NB4 (cell line): ENCODE results near the gene KRTAP10-1.

Experiments used
- DNase-seq: peaks from one replicate; pipeline ENCODE4 v3.0.0; 2010; ENCODE audit warnings: low read depth
- H3K4me3 ChIP-seq: one replicate; pipeline ENCODE4 v1.5.1; 2011; ENCODE audit warnings: mild to moderate bottlenecking, low read depth, low read length, moderate library complexity
- CTCF ChIP-seq: IDR thresholded peaks from one replicate; pipeline ENCODE4 v1.5.1; 2012; ENCODE audit warnings: low read depth, low read length
- MYC ChIP-seq: IDR thresholded peaks from 2 replicates; pipeline ENCODE4 v1.6.1; 2011; ENCODE audit warnings: low read depth, low read length
- POLR2A ChIP-seq: IDR thresholded peaks from 2 replicates; pipeline ENCODE4 v1.6.1; 2011; ENCODE audit warnings: mild to moderate bottlenecking; ENCODE audit not compliant: insufficient read length; ENCODE audit errors: extremely low read depth
- TF ChIP-seq, protein P1 (sequence below): IDR thresholded peaks from 2 replicates; pipeline ENCODE4 v1.6.1; 2011; ENCODE audit warnings: low read depth, low read length

KRTAP10-1 gene

GRCh38 chr21:44571844-44572782 is 32.1 kb upstream of the KRTAP10-1 start:
- H3K4me3 ChIP-seq: no peak overlapping the region
- DNase-seq: no peak
- TF ChIP-seq, protein P1, sequence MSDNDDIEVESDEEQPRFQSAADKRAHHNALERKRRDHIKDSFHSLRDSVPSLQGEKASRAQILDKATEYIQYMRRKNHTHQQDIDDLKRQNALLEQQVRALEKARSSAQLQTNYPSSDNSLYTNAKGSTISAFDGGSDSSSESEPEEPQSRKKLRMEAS: no peak
- no peak for TF ChIP-seq CTCF
- no peak for TF ChIP-seq POLR2A
- no peak for TF ChIP-seq MYC

GRCh38 chr21:44571296-44571695 is 31.3 kb upstream of the KRTAP10-1 start:
- TF ChIP-seq CTCF: no peak
- TF ChIP-seq, protein P1: no peak
- no peak overlapping the region for H3K4me3 ChIP-seq
- DNase-seq: no peak

GRCh38 chr21:44569861-44570517 is 30.0 kb upstream of the KRTAP10-1 start:
- DNase-seq: no peak
- H3K4me3 ChIP-seq: no peak overlapping the region
- no peak for TF ChIP-seq CTCF
- TF ChIP-seq POLR2A: no peak
- TF ChIP-seq, protein P1: no peak
- no peak for TF ChIP-seq MYC

GRCh38 chr21:44568667-44569556 is 28.9 kb upstream of the KRTAP10-1 start:
- DNase-seq: no peak
- H3K4me3 ChIP-seq: no peak overlapping the region
- TF ChIP-seq, protein P1: no peak
- no peak for TF ChIP-seq MYC
- TF ChIP-seq POLR2A: no peak
- no peak for TF ChIP-seq CTCF

DNA sequence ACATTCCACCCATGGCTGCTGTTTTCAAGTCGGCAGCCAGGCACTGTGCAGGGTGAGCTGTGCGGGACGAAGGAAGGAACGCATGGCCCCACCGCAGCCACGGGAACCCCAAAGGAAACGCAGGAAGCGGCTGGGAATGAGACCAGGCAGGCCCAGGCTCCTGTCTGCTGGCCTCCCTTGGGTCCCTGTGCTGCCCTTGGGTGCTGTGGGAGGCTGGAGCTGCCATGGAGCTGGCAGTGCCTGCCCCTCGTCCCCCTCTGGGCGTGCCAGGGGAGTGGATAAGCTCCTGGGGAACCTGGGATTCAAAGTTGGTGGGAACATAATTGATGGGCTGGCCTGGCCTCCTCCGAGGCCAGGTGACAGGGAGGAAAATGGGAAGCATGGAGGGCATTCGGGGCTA is 28.3 kb upstream of the KRTAP10-1 start:
- TF ChIP-seq, protein P1: no peak
- TF ChIP-seq POLR2A: no peak
- no peak for TF ChIP-seq CTCF
- TF ChIP-seq MYC: no peak
- no peak for DNase-seq
- H3K4me3 ChIP-seq: no peak overlapping the region
